Left hindlimb (tissue), 1 donor: ENCODE results near the gene NCAM1.
A peak's percentile ranks its signal among the peaks of the same experiment; 100 is the strongest.

Experiments
- DNase-seq: peaks from one replicate; pipeline ENCODE4 v3.0.0-alpha.2; 2018

Gene NCAM1

GRCh38 chr11:113090716-113091480 is 129.7 kb downstream of the NCAM1 start:
- no peak for DNase-seq

GRCh38 chr11:113091481-113091780 is 130.2 kb downstream of the NCAM1 start:
- no peak for DNase-seq

GRCh38 chr11:113096648-113097047 is 135.4 kb downstream of the NCAM1 start:
- no peak for DNase-seq

- no peak for DNase-seq
Measured at GRCh38 chr11:113103932-113104690, 142.9 kb downstream of the NCAM1 start.

GRCh38 chr11:113104691-113105251 is 143.6 kb downstream of the NCAM1 start:
- no peak for DNase-seq

- DNase-seq = no peak
Measured at GRCh38 chr11:113105592-113105991, 144.4 kb downstream of the NCAM1 start.

GRCh38 chr11:113106507-113106906 is 145.3 kb downstream of the NCAM1 start:
- no peak for DNase-seq

GRCh38 chr11:113110046-113110445 is 148.8 kb downstream of the NCAM1 start:
- DNase-seq = no peak

- no peak for DNase-seq
Measured at GRCh38 chr11:113111156-113111555, 149.9 kb downstream of the NCAM1 start.

GRCh38 chr11:113112307-113112706 is 151.1 kb downstream of the NCAM1 start:
- no peak for DNase-seq

- peak; percentile 60 for DNase-seq
Measured at GRCh38 chr11:113113801-113114704, 152.8 kb downstream of the NCAM1 start.

- DNase-seq = no peak
Measured at GRCh38 chr11:113114705-113115027, 153.4 kb downstream of the NCAM1 start.

- no peak for DNase-seq
Measured at GRCh38 chr11:113118104-113118503, 156.9 kb downstream of the NCAM1 start.

GRCh38 chr11:113119074-113119473 is 157.9 kb downstream of the NCAM1 start:
- no peak for DNase-seq

GRCh38 chr11:113119966-113120736 is 158.9 kb downstream of the NCAM1 start:
- DNase-seq = no peak

GRCh38 chr11:113121746-113122145 is 160.5 kb downstream of the NCAM1 start:
- DNase-seq = no peak

- DNase-seq = no peak
Measured at GRCh38 chr11:113124006-113124405, 162.8 kb downstream of the NCAM1 start.

- no peak for DNase-seq
Measured at GRCh38 chr11:113124578-113124977, 163.4 kb downstream of the NCAM1 start.

GRCh38 chr11:113129261-113129992 is 168.2 kb downstream of the NCAM1 start:
- no peak for DNase-seq

- DNase-seq = no peak
Measured at GRCh38 chr11:113131036-113131775, 170.0 kb downstream of the NCAM1 start.

- no peak for DNase-seq
Measured at GRCh38 chr11:113133071-113133470, 171.9 kb downstream of the NCAM1 start.
